Upper lobe of left lung (tissue), 6 donors: Measurements from ENCODE around the gene SIKE1. TPM values are rescaled to one million over a fixed set of nuclear protein-coding genes. Genes with fewer than 3 reads are reported as not detected.

Experiments
- ATAC-seq, 2 donors: fragments of 200-7000 bp; cut with Tn5 transposase; one replicate each; pipeline ENCODE4 v1.9.1; 2022; ENCODE audit warnings: mild to moderate bottlenecking in 2 of 2, moderate library complexity in 2 of 2; ENCODE audit not compliant: low FRiP score in 2 of 2
- DNase-seq, 2 donors: peaks; one replicate each; pipeline ENCODE4 v3.0.0-alpha.2; 2019 to 2020
- H3K27ac ChIP-seq, 4 donors: fragments of 200-600 bp; sonication (generic); one replicate each; pipeline ENCODE4 v1.5.1; 2016 to 2019
- H3K27me3 ChIP-seq, 4 donors: fragments of 200-600 bp; sonication (generic); one replicate each; pipeline ENCODE4 v1.5.1; 2017 to 2019
- H3K36me3 ChIP-seq, 4 donors: fragments of 200-600 bp; sonication (generic); one replicate each; pipeline ENCODE4 v1.5.1; 2016 to 2019
- H3K4me1 ChIP-seq, 4 donors: fragments of 200-600 bp; sonication (generic); one replicate each; pipeline ENCODE4 v1.5.1; 2018 to 2019
- H3K4me3 ChIP-seq, 4 donors: fragments of 200-600 bp; sonication (generic); one replicate each; pipeline ENCODE4 v1.5.1; 2017 to 2019; ENCODE audit warnings: mild to moderate bottlenecking in 2 of 4, moderate library complexity in 1 of 4
- H3K9me3 ChIP-seq, 4 donors: fragments of 200-600 bp; sonication (generic); one replicate each; pipeline ENCODE4 v1.5.1; 2018 to 2019
- CTCF ChIP-seq, 6 experiments: fragments of 450-650 bp in 4 of 6; fragments of 200-600 bp in 2 of 6; sonication (generic) in 2 of 6; IDR thresholded peaks; one replicate each; pipeline ENCODE4 v1.5.1; 2016 to 2019; ENCODE audit warnings: antibody characterized with exemption in 6 of 6
- EP300 ChIP-seq, 4 donors: sonication (generic); formaldehyde crosslinking; IDR thresholded peaks; one replicate each; pipeline ENCODE4 v1.5.1; 2017; ENCODE audit warnings: antibody characterized with exemption in 4 of 4, control low read depth in 2 of 4
- POLR2A ChIP-seq, 4 donors: fragments of 450-650 bp; IDR thresholded peaks; one replicate each; pipeline ENCODE4 v1.5.1; 2016 to 2017; ENCODE audit warnings: antibody characterized with exemption in 4 of 4, mild to moderate bottlenecking in 2 of 4
- POLR2AphosphoS5 ChIP-seq, 2 donors: sonication (generic); formaldehyde crosslinking; IDR thresholded peaks; one replicate each; pipeline ENCODE4 v1.5.1; 2017; ENCODE audit warnings: antibody characterized with exemption in 2 of 2
- WGBS, 2 donors: methylation state at CpG; one replicate each; pipeline ENCODE4 v1.1.5; 2017 to 2018; 5-methylcytosine and 5-hydroxymethylcytosine counted together
- total RNA-seq, 6 donors: library from RNA; depleted of rRNA in 4 of 6; stranded (reverse); fragments of >200 nt in 4 of 6; gene quantifications; one replicate each; pipeline versions ENCODE4 v1.1.0 to v1.2.1, GENCODE V29; 2016 to 2021
- donor health status: DM: no; HTN: no; CAD: no; lungs with moderate emphysema.
- donor health status: DM: no; HTN: yes; CAD: no; lungs with severe emphysema.

SIKE1 gene
- total RNA-seq, 6 donors from 2014 or later = 6.0 to 36.3 (median 28.7) TPM

DNA sequence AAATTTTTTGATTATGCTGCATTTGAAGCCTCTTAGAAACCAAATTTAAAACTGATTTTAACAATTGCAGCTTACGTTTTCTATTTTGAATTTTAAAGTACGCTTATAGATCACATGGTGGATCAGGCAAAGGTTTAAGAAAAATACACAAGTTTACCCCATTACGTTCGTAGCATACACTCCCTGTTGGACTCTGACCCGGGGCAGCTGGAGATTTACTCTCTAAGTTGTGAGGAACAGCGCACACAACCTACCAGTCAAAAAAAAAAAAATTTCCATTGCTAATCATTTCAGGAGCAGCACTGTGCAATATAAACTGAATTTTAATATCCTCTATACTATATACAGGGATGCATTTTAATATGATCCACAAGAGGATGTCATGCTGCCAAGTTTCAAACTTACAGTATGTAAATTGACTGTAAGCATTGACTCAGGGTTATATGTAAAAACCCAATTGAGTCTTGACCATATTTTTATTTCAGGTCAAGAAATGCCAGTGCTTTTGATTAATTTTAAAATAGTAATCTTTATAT lies 43.1 kb downstream of the SIKE1 start:
- ATAC-seq (no peak), DNase-seq (no peak)
- Histone ChIP-seq H3K36me3 (peaks cover 39 to 85% (median 54%) of the 10 kb centered on the region in 4 donors), H3K4me3 (no peak overlapping the region), H3K27ac (no peak overlapping the region), H3K27me3 (no peaks in the 10 kb centered on the region), H3K4me1 (no peaks in the 10 kb centered on the region), H3K9me3 (no peaks in the 10 kb centered on the region)
- TF ChIP-seq CTCF (IDR thresholded peaks at IDR 0.05) (no peak), POLR2A (IDR thresholded peaks at IDR 0.05) (no peak), POLR2AphosphoS5 (IDR thresholded peaks at IDR 0.05) (no peak), EP300 (IDR thresholded peaks at IDR 0.05) (no peak)
- WGBS, 2 donors = 96 to 97% methylated on average over 6 of the region's 6 CpGs

GRCh38 chr1:114735479-114735878 lies 45.0 kb downstream of the SIKE1 start:
- DNase-seq (no peak), ATAC-seq (no peak)
- no peak overlapping the region for H3K27ac ChIP-seq
- no peak overlapping the region for H3K4me3 ChIP-seq
- TF ChIP-seq EP300 (IDR thresholded peaks at IDR 0.05) (no peak), POLR2A (IDR thresholded peaks at IDR 0.05) (no peak), POLR2AphosphoS5 (IDR thresholded peaks at IDR 0.05) (no peak), CTCF (IDR thresholded peaks at IDR 0.05) (no peak)
- no peaks in the 10 kb centered on the region for H3K4me1 ChIP-seq
- no peaks in the 10 kb centered on the region for H3K9me3 ChIP-seq
- WGBS, 2 donors = 96 to 100% methylated on average over 1 of the region's 1 CpG
- no peaks in the 10 kb centered on the region for H3K27me3 ChIP-seq
- H3K36me3 ChIP-seq = peaks cover 53 to 91% (median 67%) of the 10 kb centered on the region in 4 donors

GRCh38 chr1:114729782-114730181 lies 50.7 kb downstream of the SIKE1 start:
- no peak for ATAC-seq
- TF ChIP-seq POLR2AphosphoS5 (IDR thresholded peaks at IDR 0.05) (no peak), CTCF (IDR thresholded peaks at IDR 0.05) (no peak), POLR2A (IDR thresholded peaks at IDR 0.05) (no peak), EP300 (IDR thresholded peaks at IDR 0.05) (no peak)
- DNase-seq = no peak
- Histone ChIP-seq H3K27ac (no peak overlapping the region), H3K4me1 (no peaks in the 10 kb centered on the region), H3K27me3 (no peaks in the 10 kb centered on the region), H3K36me3 (peaks cover 49 to 99% (median 71%) of the 10 kb centered on the region in 4 donors), H3K9me3 (no peaks in the 10 kb centered on the region), H3K4me3 (no peak overlapping the region)
- 89 to 97% methylated on average over 1 of the region's 1 CpG for WGBS, 2 donors

DNA sequence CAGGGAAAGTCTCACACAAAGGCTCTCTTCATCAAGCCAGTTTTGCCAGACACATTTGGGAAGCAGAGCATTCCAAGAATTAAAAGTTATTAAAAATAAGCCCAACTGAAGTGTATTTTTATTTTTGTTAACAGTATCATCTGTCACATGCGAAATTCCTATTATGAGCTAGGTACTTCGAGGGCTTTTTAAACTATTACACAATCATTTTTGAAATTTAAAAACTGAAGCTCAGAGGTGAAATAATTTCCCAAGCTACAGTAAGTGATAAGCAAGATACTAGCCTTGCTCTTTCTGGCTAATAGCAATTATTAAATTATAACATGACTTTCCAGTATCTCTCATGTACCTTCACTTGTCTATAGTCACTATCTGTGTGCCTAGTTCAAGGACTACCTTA lies 51.9 kb downstream of the SIKE1 start:
- TF ChIP-seq POLR2A (IDR thresholded peaks at IDR 0.05) (no peak), POLR2AphosphoS5 (IDR thresholded peaks at IDR 0.05) (no peak), CTCF (IDR thresholded peaks at IDR 0.05) (no peak), EP300 (IDR thresholded peaks at IDR 0.05) (no peak)
- 70 to 79% methylated on average over 2 of the region's 2 CpGs for WGBS, 2 donors
- ATAC-seq = no peak

GRCh38 chr1:114725230-114725629 lies 55.3 kb downstream of the SIKE1 start:
- ATAC-seq (no peak), DNase-seq (no peak)
- peaks cover 38 to 97% (median 76%) of the 10 kb centered on the region in 4 donors for H3K36me3 ChIP-seq
- no peak overlapping the region for H3K27ac ChIP-seq
- H3K4me3 ChIP-seq = no peak overlapping the region
- no peaks in the 10 kb centered on the region for H3K27me3 ChIP-seq
- no peaks in the 10 kb centered on the region for H3K9me3 ChIP-seq
- 64 to 79% methylated on average over 1 of the region's 1 CpG for WGBS, 2 donors
- no peak for TF ChIP-seq POLR2AphosphoS5 (IDR thresholded peaks at IDR 0.05)
- TF ChIP-seq CTCF (IDR thresholded peaks at IDR 0.05) = no peak
- no peak for TF ChIP-seq POLR2A (IDR thresholded peaks at IDR 0.05)
- no peak for TF ChIP-seq EP300 (IDR thresholded peaks at IDR 0.05)
- H3K4me1 ChIP-seq = no peaks in the 10 kb centered on the region

More for the DNA sequence above, 51.9 kb downstream of the SIKE1 start:
- no peak for DNase-seq
- peaks cover 45 to 99% (median 72%) of the 10 kb centered on the region in 4 donors for H3K36me3 ChIP-seq
- no peak overlapping the region for H3K4me3 ChIP-seq
- H3K9me3 ChIP-seq = no peaks in the 10 kb centered on the region
- H3K27me3 ChIP-seq = no peaks in the 10 kb centered on the region
- H3K27ac ChIP-seq = no peak overlapping the region
- no peaks in the 10 kb centered on the region for H3K4me1 ChIP-seq
